ENCODE data around the gene PLEKHH2. TPM values are rescaled to one million over a fixed set of nuclear protein-coding genes. Genes with fewer than 3 reads are reported as not detected.

The PLEKHH2 gene
- total RNA-seq, 1 donor from 2014 or later, result 9.8 TPM

DNA sequence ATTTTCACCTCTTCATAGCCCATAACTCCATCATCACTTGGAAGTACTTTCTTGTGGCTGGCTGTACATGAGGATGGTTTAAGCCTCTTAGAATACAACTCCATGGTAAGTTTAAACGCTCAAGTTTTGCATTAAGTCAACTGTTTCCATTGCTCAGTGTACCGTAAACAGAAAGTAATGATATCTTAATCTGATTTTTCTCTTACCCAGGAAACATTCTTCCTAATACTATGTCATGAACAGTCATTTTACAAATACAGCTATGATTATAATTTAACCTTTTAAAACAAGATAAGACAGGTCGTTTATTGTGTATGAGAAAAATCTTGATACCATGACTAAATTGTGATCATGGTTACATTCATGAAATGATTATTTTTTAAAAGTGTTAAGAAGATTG lies 125.2 kb downstream of the PLEKHH2 start:
- DNase-seq (ENCODE audit: low spot score), result no peak

DNA sequence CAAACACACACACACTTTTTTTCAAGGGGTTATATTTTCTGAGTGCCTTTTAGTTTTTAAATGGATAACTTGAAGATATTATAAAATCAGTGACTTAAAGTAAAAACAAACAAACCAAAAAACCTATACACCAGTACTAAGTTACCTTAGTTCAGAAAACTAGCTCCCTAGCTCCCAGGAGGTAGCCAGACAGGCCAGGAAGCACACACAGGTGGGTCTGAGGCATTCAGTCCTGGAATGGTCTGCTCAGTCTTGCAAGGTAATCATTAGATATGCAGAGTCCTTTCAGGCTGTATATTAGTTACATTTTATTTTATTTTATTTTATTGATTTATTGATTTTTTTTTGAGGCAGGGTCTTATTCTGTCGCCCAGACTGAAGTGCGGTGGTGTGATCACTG lies 126.0 kb downstream of the PLEKHH2 start:
- DNase-seq (ENCODE audit: low spot score), result no peak

DNA sequence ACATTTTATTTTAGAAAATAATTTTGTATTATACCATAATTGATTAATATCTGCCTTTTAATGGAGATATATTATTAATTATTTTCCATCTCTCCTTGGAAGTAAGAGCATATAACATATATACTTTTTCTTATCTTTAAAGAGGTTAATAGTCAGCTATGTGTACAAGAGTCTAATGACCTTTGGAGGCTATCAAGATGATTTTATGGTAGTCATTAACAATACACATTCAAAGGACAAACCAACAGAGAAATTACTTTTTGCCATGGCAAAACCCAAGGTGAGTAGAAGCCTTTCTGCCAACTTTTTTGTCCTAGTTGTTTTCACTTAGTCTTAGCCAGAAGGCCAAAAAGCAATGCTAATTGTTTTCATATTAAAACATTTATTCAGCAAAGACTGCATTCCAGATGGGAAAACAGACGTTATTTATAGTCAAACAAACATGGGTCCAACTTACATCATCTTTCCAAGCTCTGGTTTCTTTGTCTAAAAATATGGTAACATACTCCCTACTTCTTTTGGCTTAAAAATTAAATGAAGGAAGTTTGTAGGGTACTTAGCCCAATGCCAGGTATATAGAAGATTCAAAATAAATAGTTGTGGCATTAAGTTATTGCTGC lies 127.1 kb downstream of the PLEKHH2 start:
- no peak for DNase-seq (ENCODE audit: low spot score)

DNA sequence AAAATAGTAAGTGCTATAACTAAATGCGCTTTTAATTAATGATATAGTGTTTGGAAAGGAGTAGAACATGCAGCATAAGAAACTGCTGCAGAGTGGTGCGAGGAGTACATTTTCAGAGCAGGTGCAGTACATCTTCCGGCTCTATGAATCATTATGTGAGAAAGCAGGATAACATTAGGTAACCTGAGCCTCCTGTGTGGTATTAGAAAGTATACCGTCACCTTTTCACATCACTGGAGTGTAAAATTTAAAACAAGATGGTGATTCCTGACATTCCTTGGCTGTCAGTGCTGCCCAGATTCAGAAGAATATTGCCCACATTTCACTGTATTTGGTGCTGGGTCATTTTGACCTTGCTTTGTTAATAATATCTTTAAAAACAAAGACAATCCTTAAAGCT lies 128.9 kb downstream of the PLEKHH2 start:
- DNase-seq (ENCODE audit: low spot score), result no peak

DNA sequence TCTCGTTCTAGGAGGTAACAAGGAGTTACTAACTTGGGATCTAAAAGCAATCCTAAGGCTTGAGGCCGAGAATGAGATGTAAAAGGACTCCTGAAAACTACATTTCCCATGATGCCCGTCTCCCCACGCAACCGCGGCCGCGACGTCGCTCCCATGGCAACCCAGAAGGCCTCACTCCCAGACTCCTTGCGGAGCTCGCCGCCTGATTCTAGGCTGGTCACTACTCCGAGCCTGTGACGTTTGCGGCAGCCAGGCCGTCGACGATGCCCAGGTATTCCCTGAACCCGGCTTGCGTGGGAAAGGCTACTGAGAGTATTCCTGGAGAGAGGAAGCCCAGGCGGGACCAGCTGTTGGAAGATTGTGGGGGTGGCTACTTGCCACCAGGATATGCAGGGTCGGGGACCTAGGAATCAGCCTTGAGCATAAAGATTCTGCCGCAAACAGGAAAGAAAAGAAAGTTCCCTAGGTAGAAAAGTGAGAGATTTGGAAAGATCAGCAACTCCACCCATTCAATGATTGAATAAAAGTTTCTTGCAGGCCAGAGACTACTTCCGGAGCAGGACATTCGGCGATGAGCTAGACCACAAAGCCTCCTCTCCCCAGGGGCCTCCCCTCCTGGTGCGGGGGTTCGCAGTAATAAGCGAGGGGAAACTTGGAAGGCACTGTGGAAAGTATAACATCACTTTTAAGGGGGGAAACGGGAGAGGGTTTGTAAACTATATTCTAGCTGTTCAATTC lies 137.0 kb downstream of the PLEKHH2 start, which contains the start of gene DYNC2LI1:
Gene DYNC2LI1, plus strand, starts transcription at position 164 of the 738 bp plus-strand sequence. Its CDS starts 100 bp downstream, at position 264.
- DNase-seq (ENCODE audit: low spot score), result peak; percentile 92

DNA sequence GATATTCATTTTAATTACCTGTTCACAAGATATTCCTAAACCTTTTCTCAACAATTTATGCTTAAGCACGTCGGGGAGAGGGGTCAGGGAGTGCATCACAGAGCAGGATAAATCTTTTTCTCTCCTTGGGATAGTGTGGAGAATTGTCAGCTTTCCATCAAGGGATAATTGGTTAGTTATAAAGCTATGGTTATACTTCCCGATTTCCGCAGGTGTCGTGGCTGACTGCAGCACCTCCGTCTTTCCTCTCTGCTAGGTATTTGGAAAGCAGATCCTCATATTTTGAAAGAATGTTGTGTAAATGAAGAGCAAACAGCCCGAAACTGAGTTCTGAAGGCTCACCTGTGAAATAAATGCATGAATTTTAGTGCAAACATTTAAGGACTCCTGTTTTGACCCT lies 137.6 kb downstream of the PLEKHH2 start:
- no peak for DNase-seq (ENCODE audit: low spot score)

DNA sequence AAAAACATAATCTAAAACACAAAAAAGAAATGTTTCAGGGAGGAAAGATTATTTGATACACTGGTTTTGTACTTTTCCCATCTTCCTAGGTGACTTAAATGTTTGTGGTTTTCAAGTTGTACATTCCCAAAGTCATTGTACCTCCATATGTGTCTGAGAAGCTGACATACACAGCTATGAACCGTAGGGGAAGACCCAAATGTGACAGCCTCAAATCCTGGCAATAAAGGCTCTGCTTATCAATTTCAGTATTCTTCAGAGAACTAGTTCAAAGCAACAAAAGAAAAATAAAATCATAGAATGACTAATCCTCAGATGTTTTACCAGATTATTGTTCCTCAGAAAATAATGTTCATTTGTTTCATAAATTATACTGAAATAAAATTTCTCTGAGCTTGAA lies 139.3 kb downstream of the PLEKHH2 start:
- no peak for DNase-seq (ENCODE audit: low spot score)

DNA sequence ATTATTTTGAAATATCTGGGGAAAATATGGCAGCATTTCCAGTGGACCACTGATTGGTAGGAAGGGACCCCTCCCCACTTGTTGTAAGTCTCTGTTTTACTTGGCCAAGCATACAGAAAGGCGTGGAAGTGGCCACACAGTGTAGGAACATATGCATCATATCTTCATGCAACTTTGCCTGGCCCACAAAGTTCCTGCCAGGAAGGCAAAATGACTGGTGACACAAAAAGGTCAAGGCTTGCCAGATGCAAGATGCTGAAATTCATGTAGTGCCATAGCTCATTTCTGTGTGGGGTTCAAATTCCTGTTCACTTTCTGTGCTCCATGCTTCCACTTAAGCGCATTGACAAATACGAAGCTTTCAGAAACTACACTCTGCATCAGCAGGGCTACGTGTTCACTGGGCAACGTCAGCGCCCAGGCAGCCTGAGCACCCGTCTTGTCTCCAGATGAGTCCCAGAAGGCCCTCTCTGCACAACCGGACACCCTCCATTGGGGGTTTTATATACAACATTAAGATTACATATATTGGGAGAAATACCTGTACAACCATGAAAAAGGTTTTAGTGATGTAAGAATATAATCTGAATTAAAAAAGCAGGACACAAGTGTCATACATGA lies 140.4 kb downstream of the PLEKHH2 start:
- DNase-seq (ENCODE audit: low spot score), result no peak

DNA sequence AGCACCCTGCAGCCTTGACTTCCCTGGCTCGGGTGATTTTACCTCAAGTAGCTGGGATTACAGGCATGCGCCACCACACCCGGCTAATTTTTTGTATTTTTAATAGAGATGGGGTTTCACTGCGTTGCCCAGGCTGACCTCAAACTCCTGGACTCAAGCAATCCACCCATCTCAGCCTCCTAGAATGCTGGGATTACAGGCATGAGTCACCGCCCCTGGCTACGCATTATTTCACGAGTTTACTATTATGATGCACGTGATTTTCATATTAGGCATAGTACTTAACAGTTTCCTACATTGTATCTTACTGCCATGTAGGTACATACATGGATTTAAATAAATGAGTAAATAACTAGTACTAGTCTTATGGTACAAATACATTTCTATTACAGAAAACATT lies 141.2 kb downstream of the PLEKHH2 start:
- no peak for DNase-seq (ENCODE audit: low spot score)

DNA sequence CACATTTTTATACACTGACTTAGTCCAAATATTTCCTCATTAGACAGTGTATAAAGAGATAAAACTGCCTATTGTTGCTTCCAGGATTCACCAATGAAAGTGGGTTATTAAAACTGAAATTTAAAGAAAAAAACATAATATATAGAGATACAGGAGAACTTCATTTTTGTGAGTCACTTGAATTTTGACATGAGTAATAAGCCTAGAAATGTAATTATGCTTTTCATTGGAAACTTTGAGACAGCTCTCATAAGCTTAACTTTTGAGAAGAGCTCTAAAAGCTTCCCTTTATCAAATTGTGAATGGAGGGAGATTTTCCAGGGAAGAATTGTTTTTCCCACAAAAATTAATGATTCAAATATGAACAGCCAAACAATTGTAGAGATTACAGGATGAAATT lies 150.8 kb downstream of the PLEKHH2 start:
- DNase-seq (ENCODE audit: low spot score), result no peak

DNA sequence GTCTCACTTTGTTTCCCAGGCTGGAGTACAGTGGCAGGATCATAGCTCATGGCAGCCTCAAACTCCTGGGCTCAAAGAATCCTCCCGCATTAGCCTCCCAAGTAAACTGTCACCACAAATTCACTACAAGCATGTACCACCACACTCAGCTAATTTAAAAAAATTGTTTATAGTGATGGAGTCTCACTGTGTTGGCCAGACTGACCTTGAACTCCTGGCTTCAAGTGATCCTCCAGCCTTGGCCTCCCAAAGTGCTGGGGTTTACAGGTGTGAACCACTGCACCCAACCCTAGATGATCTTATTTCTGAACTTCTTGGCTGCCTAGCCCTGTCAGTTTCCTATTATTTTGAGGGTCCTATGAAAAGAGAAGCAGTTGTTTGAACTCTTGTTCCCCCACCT lies 151.6 kb downstream of the PLEKHH2 start:
- DNase-seq (ENCODE audit: low spot score), result no peak

DNA sequence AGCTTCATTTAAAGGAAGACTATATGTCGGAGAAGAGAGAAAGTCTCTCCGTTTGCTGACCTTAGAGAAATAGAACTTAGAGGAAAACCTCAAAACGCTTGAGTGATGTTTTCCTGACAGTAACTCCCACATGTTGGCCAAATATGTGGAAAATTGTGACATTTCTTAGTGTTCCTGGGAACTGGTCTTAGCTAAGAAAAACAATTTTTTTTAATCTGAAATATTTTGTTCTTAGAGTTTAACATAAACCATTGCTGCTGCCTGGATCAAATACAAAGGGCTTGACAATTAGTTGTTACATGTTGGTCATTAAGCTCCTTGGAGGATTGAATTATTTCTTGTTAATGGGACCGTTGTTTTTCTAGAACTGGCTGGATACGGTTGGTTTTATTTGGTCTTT lies 153.1 kb downstream of the PLEKHH2 start:
- DNase-seq (ENCODE audit: low spot score), result no peak

DNA sequence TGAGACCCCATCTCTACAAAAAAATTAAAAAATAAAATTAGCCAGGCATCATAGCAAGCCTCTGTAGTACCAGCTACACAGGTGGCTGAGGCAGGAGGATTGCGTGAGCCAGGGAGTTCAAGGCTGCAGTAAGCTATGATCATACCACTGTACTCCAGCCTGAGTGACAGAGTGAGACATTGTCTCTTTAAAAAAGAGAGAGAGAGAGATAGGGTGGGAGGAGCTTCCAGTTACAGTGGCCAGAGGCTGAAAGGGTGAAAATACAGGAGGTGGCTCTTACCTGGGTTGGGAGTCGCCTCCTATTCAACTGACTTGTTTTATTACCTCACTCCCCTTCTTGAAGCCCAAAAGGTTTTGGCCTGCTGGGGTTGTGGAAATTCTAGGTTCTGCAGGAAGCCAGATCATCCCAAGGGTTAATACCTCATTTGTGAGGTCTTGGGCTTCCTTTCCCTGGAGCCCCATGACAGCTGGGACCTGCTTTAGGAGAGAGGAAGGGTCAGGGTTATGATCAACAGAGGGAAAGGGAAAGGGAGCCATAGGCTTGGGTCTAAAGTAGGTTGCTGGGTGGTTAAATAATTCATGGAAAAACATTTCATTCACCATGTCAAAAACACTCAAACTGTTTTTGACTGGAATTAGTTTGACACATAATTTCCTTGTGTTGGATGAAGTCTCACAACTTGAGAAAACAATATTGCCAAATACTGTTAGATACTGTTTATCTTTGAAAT lies 154.1 kb downstream of the PLEKHH2 start:
- no peak for DNase-seq (ENCODE audit: low spot score)

DNA sequence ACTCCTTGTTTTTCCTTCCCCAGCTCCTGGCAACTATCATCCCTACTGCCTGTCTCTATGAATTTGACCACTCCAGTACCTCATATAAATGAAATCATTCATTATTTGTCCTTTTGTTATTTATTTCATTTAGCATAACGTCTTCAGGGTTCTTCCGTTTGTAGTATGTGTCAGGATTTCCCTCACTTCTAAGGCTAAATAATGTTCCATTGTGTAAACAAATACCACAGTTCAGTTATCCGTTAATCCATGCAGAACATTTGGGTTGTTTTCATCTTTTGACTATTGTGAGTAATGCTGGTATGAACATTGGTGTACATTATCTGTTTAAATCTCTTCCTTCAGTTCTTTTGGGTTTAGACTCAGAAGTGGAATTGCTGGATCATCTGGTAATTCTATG lies 155.6 kb downstream of the PLEKHH2 start:
- no peak for DNase-seq (ENCODE audit: low spot score)

DNA sequence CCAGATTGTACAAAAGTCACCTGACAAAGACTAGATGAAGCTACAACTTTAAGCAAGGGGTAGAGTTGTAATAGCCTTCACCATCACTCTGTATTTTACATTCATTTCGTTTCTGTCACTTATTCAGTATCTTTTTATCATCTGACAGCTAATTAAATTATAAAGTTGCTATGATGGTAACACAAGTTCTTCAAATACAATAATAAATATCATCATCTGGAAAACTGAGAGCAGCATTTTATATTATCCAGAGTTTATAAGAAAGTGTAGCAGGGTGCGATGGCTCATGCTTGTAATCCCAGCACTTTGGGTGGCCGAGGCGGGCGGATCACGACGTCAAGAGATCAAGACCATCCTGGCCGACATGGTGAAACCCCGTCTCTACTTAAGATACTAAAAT lies 157.9 kb downstream of the PLEKHH2 start:
- no peak for DNase-seq (ENCODE audit: low spot score)

DNA sequence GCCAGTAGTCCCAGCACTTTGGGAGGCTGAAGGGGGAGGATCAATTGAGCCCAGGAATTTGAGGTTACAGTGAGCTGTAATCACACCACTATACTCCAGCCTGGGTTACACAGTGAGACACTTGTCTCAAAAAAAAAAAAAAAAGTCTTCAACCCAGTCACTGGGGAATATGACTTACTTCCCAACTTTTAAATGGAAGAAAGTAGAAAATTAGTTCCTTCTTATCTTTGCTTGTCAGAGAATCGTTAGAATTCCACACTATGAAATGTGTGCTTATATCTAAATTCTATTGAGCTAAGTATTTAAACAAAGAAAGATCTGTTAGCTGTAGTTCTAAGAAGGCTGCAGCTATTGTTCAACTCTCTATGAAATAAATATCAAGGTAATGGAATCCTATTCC lies 159.1 kb downstream of the PLEKHH2 start:
- no peak for DNase-seq (ENCODE audit: low spot score)

DNA sequence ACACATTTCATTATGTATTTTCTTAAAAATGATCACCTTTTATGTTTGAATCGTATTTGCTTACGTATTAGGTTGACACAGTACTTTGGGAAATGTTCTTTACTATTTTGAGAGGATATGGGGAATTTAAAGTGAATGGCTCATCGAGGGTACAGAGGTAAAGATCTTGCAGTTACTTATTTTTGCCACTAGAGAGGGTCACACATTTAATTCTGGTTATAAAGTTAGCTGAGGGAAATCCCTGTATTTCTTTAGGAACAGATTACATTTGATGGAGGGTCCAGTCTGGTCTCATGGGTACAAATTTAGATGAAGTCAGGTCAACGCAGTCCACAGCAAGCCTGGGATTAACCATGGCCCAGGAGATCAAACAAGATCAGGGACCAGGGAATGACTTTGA lies 161.2 kb downstream of the PLEKHH2 start:
- no peak for DNase-seq (ENCODE audit: low spot score)

DNA sequence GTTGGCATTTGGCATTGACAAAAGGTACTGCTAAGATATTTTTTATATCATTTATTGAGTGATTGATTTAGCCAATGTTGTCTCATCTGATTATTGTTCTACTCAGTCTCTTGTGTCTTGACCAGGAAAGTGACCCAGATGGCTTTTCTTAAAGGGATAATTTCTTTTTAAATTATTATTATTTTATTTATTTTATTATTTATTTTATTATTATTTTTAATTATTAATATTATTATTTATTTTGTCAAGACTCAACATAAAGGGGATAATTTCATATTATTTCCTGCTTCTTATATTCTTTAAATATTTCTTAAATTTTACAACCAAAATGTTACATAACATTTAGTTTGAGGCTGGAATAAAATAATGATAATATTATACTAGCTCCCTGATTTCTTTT lies 163.8 kb downstream of the PLEKHH2 start:
- no peak for DNase-seq (ENCODE audit: low spot score)

DNA sequence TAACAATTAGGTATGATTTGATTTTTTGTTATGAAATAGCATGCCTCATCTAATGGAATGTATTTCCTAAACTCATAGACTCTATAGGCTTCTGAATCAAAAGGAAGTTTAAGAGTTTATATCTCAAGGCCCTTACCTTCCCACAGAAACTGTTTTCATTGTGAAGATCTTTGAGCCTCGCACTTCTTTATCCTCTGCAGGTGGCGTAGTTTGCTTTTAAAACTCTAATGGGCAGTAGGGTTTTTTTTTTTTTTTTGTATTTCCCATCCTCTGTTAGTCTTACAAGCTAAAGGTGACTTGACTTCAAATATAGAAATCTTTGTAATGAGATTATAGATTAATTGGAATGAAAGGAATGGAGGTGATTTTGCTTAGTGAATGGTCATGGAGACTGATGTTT lies 165.1 kb downstream of the PLEKHH2 start:
- DNase-seq (ENCODE audit: low spot score), result no peak

DNA sequence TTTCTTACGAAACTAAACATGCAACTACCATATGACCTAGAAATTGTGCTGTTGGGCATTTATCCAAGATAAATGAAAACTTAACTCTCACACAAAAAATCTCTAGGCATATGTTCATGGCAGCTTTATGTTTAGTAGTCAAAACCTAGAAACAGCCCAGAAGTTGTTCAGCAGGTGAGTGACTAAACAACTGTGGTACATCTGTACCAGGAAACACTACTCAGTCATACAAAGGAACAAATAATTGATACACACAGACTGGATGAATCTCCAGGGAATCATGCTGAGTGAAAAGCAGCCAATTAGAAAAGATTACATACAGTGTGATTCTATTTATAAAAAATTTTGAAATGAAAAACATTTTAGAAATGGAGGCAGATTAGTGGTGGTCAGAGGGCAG lies 166.1 kb downstream of the PLEKHH2 start:
- DNase-seq (ENCODE audit: low spot score), result no peak

DNA sequence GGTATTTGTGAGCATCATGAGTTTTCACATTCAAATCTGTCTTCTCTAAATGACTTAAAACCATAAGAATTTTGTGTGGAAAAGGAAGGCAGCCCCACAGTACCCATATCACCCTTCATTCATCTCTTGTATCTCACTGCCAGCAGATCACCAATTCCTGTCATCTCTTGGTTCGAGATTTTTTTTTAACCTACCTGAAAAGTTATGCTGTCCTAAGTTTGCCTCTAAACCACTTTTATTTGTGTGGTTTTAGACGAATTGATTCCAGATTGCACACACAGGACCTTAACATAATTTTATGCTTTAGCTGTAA lies 169.6 kb downstream of the PLEKHH2 start:
- no peak for DNase-seq (ENCODE audit: low spot score)

DNA sequence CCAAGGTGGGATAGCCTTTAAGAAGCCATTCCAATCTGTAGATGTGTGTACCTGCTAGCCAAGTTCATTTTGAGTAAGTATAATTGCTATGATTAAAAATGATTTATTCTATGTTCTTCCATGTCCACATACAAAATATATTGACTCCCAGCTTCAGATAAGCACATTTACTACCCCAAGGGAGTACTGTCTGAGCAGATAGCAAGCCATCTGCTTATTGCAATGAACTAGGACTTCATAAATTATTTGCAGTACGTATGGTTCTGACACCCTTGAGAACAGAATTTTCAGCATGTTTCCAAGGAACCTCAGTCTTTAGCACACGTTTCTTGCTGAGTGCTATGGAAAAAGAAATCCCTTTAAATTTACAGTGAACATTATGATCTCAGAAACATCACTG lies 173.4 kb downstream of the PLEKHH2 start:
- no peak for DNase-seq (ENCODE audit: low spot score)

DNA sequence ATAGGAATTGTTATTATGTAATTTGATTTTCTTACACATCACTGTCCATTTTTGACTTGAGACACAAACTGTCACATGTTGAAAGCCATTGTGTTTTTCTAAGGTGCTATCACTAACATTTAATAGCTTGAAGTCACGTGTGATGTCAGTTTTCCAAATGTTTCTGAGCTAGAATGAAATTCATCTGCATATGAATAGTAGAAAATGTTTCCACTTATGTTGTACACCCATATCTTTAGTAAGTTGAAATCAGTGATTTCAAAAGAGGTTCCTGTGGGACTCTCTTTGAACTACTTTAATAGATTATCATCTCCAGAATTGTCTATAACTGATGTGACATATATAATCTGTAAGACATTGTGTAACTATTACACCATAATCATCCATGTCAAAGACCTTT lies 173.8 kb downstream of the PLEKHH2 start:
- DNase-seq (ENCODE audit: low spot score), result no peak

Data from ureter (tissue), 1 donor.